Measurements from ENCODE around the gene OSBPL8. TPM values are rescaled to one million over a fixed set of nuclear protein-coding genes. Genes with fewer than 3 reads are reported as not detected.

OSBPL8 gene
- total RNA-seq, 3 donors from 2014 or later = 77.6 to 89.1 (median 87.2) TPM

DNA sequence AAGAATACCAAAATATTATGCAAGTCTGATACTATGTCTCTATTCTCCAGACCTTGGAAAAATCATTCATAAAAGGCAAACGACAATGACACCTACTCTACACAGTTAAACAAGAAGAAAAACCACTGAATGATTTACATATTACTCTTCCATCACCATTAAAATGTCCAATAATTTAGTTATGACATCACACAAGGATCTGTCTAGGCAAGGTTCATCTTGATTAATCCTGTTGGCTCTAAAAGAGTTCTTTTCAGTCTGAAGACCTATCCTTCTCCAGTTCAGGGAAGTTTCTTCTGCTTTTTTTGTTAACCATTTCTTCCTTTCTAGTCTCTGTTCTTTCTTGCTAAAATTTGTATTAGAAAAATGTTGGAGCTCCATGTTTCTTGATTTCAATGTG, 64.0 kb downstream of the OSBPL8 start:
- no peaks in the 10 kb centered on the region for H3K4me1 ChIP-seq
- no peaks in the 10 kb centered on the region for H3K27me3 ChIP-seq
- H3K4me3 ChIP-seq = no peak overlapping the region
- H3K9me3 ChIP-seq = peaks cover 0 to 25% of the 10 kb centered on the region in 2 donors
- no peak overlapping the region for H3K27ac ChIP-seq
- intact Hi-C loops (cut with DNase I; ENCODE audit: low total_unique reads) = no loop called here
- no peak for DNase-seq (ENCODE audit: low spot score in 2 of 2)
- no peaks in the 10 kb centered on the region for H3K36me3 ChIP-seq
- TF ChIP-seq POLR2A (IDR thresholded peaks at IDR 0.05) (no peak), POLR2AphosphoS5 (IDR thresholded peaks at IDR 0.05) (no peak)
- TF ChIP-seq, protein P1, sequence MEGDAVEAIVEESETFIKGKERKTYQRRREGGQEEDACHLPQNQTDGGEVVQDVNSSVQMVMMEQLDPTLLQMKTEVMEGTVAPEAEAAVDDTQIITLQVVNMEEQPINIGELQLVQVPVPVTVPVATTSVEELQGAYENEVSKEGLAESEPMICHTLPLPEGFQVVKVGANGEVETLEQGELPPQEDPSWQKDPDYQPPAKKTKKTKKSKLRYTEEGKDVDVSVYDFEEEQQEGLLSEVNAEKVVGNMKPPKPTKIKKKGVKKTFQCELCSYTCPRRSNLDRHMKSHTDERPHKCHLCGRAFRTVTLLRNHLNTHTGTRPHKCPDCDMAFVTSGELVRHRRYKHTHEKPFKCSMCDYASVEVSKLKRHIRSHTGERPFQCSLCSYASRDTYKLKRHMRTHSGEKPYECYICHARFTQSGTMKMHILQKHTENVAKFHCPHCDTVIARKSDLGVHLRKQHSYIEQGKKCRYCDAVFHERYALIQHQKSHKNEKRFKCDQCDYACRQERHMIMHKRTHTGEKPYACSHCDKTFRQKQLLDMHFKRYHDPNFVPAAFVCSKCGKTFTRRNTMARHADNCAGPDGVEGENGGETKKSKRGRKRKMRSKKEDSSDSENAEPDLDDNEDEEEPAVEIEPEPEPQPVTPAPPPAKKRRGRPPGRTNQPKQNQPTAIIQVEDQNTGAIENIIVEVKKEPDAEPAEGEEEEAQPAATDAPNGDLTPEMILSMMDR (IDR thresholded peaks at IDR 0.05) = no peak

DNA sequence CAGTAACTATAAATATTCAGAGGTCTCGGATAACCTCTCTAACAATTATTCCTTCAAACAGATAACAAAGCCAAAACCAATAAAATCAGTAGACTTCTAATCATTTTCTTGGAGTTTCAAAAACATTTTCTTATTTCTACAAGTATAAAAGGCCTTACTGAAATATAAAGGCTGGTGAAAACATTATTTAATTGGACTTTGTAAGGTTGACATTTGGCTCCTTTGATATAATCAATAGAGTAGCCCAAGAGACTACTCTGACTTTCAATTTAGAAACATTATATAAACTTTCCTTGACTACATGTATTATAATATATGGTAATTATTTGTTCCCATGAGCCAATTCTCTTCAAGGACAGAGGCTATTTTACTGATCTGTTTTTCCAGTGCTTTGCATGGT, 68.3 kb downstream of the OSBPL8 start:
- TF ChIP-seq POLR2A (IDR thresholded peaks at IDR 0.05) = no peak
- DNase-seq (ENCODE audit: low spot score in 2 of 2) = no peak
- no peak overlapping the region for H3K4me3 ChIP-seq
- no peaks in the 10 kb centered on the region for H3K4me1 ChIP-seq
- no peaks in the 10 kb centered on the region for H3K36me3 ChIP-seq
- H3K27ac ChIP-seq = no peak overlapping the region
- intact Hi-C loops (cut with DNase I; ENCODE audit: low total_unique reads) = loop anchor here (5.0 kb wide), 1 partner anchor 506 kb away; no protein-coding TSS in a partner anchor
- H3K27me3 ChIP-seq = no peaks in the 10 kb centered on the region
- H3K9me3 ChIP-seq = peaks cover 0 to 25% of the 10 kb centered on the region in 2 donors

DNA sequence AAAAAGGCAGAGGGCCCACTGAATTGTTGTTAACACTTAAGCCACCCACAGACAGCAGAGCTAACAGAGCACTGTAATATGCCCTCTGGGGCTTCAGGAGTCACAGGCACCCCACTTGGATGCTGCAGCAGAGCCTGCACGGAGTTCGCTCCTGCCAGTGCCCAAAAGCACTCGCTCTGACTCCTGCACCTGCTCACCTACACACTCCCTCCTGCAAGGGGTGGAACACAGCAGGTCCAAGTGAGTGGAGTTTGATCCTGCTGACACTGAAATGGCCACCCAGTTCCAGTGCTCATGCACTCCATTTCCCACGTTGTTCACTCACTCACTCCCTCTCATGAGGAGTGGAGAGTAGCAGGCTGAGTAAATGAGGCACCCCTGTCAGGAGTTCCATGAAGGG, 68.8 kb downstream of the OSBPL8 start:
- Histone ChIP-seq H3K4me1 (no peaks in the 10 kb centered on the region), H3K27me3 (no peaks in the 10 kb centered on the region), H3K9me3 (peaks cover 0 to 25% of the 10 kb centered on the region in 2 donors), H3K27ac (no peak overlapping the region), H3K4me3 (no peak overlapping the region), H3K36me3 (no peaks in the 10 kb centered on the region)
- DNase-seq (ENCODE audit: low spot score in 2 of 2) = no peak
- TF ChIP-seq, protein P1 (IDR thresholded peaks at IDR 0.05) = no peak
- TF ChIP-seq POLR2AphosphoS5 (IDR thresholded peaks at IDR 0.05) (no peak), POLR2A (IDR thresholded peaks at IDR 0.05) (no peak)
- intact Hi-C loops (cut with DNase I; ENCODE audit: low total_unique reads) = loop anchor here (5.0 kb wide), 1 partner anchor 507 kb away; no protein-coding TSS in a partner anchor

GRCh38 chr12:76489737-76490136, 69.8 kb downstream of the OSBPL8 start:
- Histone ChIP-seq H3K9me3 (peaks cover 0 to 19% of the 10 kb centered on the region in 2 donors), H3K4me1 (no peaks in the 10 kb centered on the region), H3K36me3 (no peaks in the 10 kb centered on the region), H3K4me3 (no peak overlapping the region), H3K27ac (no peak overlapping the region), H3K27me3 (no peaks in the 10 kb centered on the region)
- TF ChIP-seq POLR2A (IDR thresholded peaks at IDR 0.05) (no peak), POLR2AphosphoS5 (IDR thresholded peaks at IDR 0.05) (no peak)
- TF ChIP-seq, protein P1 (IDR thresholded peaks at IDR 0.05) = no peak
- DNase-seq (ENCODE audit: low spot score in 2 of 2) = no peak
- intact Hi-C loops (cut with DNase I; ENCODE audit: low total_unique reads) = loop anchor here (2.0 to 5.0 kb wide), 2 partner anchors 29 to 508 kb away; no protein-coding TSS in a partner anchor

GRCh38 chr12:76486011-76486410, 73.6 kb downstream of the OSBPL8 start:
- no peak overlapping the region for H3K4me3 ChIP-seq
- H3K9me3 ChIP-seq = no peaks in the 10 kb centered on the region
- H3K27me3 ChIP-seq = no peaks in the 10 kb centered on the region
- no peaks in the 10 kb centered on the region for H3K36me3 ChIP-seq
- no peaks in the 10 kb centered on the region for H3K4me1 ChIP-seq
- TF ChIP-seq POLR2A (IDR thresholded peaks at IDR 0.05) (no peak), POLR2AphosphoS5 (IDR thresholded peaks at IDR 0.05) (no peak)
- TF ChIP-seq, protein P1 (IDR thresholded peaks at IDR 0.05) = no peak
- H3K27ac ChIP-seq = no peak overlapping the region
- DNase-seq (ENCODE audit: low spot score in 2 of 2) = no peak
- intact Hi-C loops (cut with DNase I; ENCODE audit: low total_unique reads) = no loop called here

- TF ChIP-seq, protein P1 (IDR thresholded peaks at IDR 0.05) = no peak
- TF ChIP-seq POLR2A (IDR thresholded peaks at IDR 0.05) (no peak), POLR2AphosphoS5 (IDR thresholded peaks at IDR 0.05) (no peak)
- H3K4me3 ChIP-seq = no peak overlapping the region
- H3K27me3 ChIP-seq = no peaks in the 10 kb centered on the region
- H3K36me3 ChIP-seq = no peaks in the 10 kb centered on the region
- no peaks in the 10 kb centered on the region for H3K4me1 ChIP-seq
- H3K27ac ChIP-seq = no peak overlapping the region
- H3K9me3 ChIP-seq = no peaks in the 10 kb centered on the region
- no peak for DNase-seq (ENCODE audit: low spot score in 2 of 2)
- intact Hi-C loops (cut with DNase I; ENCODE audit: low total_unique reads) = no loop called here
These were observed 78.8 kb downstream of the OSBPL8 start for GRCh38 chr12:76480796-76481195.

Measured in breast epithelium (tissue), 4 donors.